Occipital lobe (tissue), 1 donor: ENCODE results near the gene RAD50. TPM values are rescaled to one million over a fixed set of nuclear protein-coding genes. Genes with fewer than 3 reads are reported as not detected.

ENCODE experiments used
- total RNA-seq: library from RNA; depleted of rRNA; stranded (reverse); fragments of >200 nt; gene quantifications from one replicate; pipeline ENCODE4 v1.2.3, GENCODE V29; 2014

Gene RAD50
- total RNA-seq, 1 donor from 2014 or later = 39.3 TPM

Other genes with a start within 250 kb of the RAD50 start
- 10.5 TPM for gene SLC22A5, start 187.3 kb upstream of the RAD50 start, total RNA-seq
- 2.0 TPM for gene IRF1, start 66.2 kb upstream of the RAD50 start, total RNA-seq
- not detected for gene IL5, start 13.5 kb upstream of the RAD50 start, total RNA-seq
- gene IL13, start 101.2 kb downstream of the RAD50 start, total RNA-seq = not detected
- not detected for gene IL4, start 117.0 kb downstream of the RAD50 start, total RNA-seq
- gene KIF3A, start 180.6 kb downstream of the RAD50 start, total RNA-seq = 76.7 TPM
- gene CCNI2, start 190.4 kb downstream of the RAD50 start, total RNA-seq = 0.16 TPM
- 29.5 TPM for gene SEPTIN8, start 220.3 kb downstream of the RAD50 start, total RNA-seq